Astrocyte (in vitro differentiated cells and primary cell): ENCODE data around the gene DCUN1D1.

Experiments
- CTCF ChIP-seq: IDR thresholded peaks from 2 replicates; pipeline ENCODE4 v1.5.1; 2011; ENCODE audit warnings: low read depth, mild to moderate bottlenecking, inconsistent platforms, low read length, moderate library complexity; ENCODE audit not compliant: insufficient read depth
- EZH2 ChIP-seq: IDR thresholded peaks from 2 replicates; pipeline ENCODE4 v1.6.1; 2012; ENCODE audit warnings: mild to moderate bottlenecking, low read length, inconsistent platforms; ENCODE audit not compliant: insufficient read depth

GRCh38 chr3:182969853-182970252, 10.5 kb downstream of the DCUN1D1 start:
- no peak for TF ChIP-seq CTCF
- TF ChIP-seq EZH2, result no peak
